Jurkat, Clone E6-1 (cell line): ENCODE results near the gene RHOF.
"Not testable (repeated sequence)": the region's sequence is repeated elsewhere in the genome, so short reads cannot be mapped to it uniquely, and the experiment has no call there.

ENCODE experiments used
- DNase-seq: peaks from one replicate; pipeline ENCODE4 v3.0.0-alpha.2; 2011; ENCODE audit warnings: low read depth, low spot score
- H3K4me3 ChIP-seq: 2 replicates; pipeline ENCODE4 v1.5.1; 2011; ENCODE audit warnings: mild to moderate bottlenecking, low read length, control low read depth, moderate library complexity

RHOF gene

GRCh38 chr12:121796855-121797751 lies 3.6 kb upstream of the RHOF start:
- no peak for DNase-seq
- H3K4me3 ChIP-seq = no peak overlapping the region

- H3K4me3 ChIP-seq = peak overlapping the region; percentile 69
- peak; percentile 73 for DNase-seq
These were observed 1.8 kb upstream of the RHOF start for GRCh38 chr12:121795034-121795968.

GRCh38 chr12:121794534-121795033 lies 1.1 kb upstream of the RHOF start:
- H3K4me3 ChIP-seq = peak overlapping the region; percentile 69
- no peak for DNase-seq

GRCh38 chr12:121793838-121794533 lies 498 bp upstream of the RHOF start:
- peak overlapping the region; percentile 69 for H3K4me3 ChIP-seq
- DNase-seq = peak; percentile 89

GRCh38 chr12:121792607-121793439 lies 665 bp downstream of the RHOF start:
- peak overlapping the region; percentile 69 for H3K4me3 ChIP-seq
- no peak for DNase-seq

GRCh38 chr12:121791671-121792551 lies 1.6 kb downstream of the RHOF start:
- H3K4me3 ChIP-seq = peak overlapping the region; percentile 69
- DNase-seq = no peak

GRCh38 chr12:121790785-121791184 lies 2.7 kb downstream of the RHOF start:
- DNase-seq, H3K4me3 ChIP-seq: not testable (repeated sequence)

- DNase-seq = peak; percentile 93
- peak overlapping the region; percentile 49 for H3K4me3 ChIP-seq
These were observed 3.4 kb downstream of the RHOF start for GRCh38 chr12:121789800-121790728.

GRCh38 chr12:121789233-121789781 lies 4.2 kb downstream of the RHOF start:
- no peak for DNase-seq
- H3K4me3 ChIP-seq = peak overlapping the region; percentile 49

GRCh38 chr12:121788176-121788818 lies 5.2 kb downstream of the RHOF start:
- DNase-seq = no peak
- H3K4me3 ChIP-seq = no peak overlapping the region

- no peak overlapping the region for H3K4me3 ChIP-seq
- DNase-seq = no peak
These were observed 6.1 kb downstream of the RHOF start for GRCh38 chr12:121787063-121788025.

- no peak overlapping the region for H3K4me3 ChIP-seq
- no peak for DNase-seq
These were observed 7.1 kb downstream of the RHOF start for GRCh38 chr12:121786440-121786825.

GRCh38 chr12:121784460-121784859 lies 9.0 kb downstream of the RHOF start:
- DNase-seq = no peak
- no peak overlapping the region for H3K4me3 ChIP-seq

GRCh38 chr12:121783766-121784165 lies 9.7 kb downstream of the RHOF start:
- no peak for DNase-seq
- H3K4me3 ChIP-seq = no peak overlapping the region
